ENCODE measurements around the gene KCNQ1.

Gene KCNQ1

DNA sequence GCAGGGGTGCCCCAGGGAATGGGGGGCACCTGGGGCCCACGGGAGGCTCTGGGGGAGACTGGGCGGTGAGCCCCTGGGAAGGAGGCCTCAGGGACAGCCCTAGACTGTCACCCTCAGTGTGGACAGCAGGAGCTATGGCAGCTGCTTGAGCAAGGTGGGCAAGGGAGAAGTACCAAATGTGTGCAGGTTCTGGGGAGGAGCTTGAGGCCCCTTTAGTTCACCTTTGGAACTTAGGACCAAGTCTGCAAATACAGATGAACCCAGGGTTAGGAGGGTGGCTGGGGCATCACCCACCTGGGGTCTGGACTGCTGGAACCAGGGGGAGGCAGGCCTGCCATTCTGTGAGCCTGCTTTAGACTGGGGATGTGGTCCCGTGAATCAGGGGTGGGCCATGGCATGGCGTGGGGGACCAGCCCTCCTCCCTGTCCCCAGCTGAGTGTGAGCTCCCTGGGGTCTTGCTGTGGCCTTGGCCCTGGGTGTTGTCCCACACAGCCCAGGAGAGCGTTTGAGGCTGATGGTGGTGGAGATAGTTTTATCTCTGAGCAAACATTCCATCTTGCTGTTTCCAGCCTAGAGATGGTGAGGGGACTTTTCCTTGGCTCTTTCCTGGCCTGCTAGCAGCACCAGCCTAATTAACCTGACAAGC is 122.3 kb downstream of the KCNQ1 start:
- ATAC-seq (no peak), DNase-seq (no peak)

DNA sequence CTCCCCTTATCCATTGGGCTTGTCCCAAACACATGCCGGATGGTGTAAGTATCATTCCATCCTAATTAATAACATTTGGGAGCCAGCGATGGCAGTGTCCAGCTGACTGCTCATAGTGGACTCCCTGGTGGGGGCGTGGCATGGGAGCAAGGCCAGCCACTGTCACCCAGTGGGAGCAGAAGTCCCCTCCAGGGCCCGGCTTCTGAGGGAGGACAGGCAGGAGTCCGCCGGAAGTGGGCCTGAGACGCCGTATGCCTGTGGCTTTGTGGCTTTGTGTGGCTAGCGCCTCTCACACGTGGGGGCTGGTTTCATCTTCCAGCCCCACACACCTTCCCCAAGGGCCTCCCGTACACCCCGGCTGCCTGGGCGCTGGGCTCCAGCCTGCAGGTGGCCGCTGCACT is 124.5 kb downstream of the KCNQ1 start:
- no peak for DNase-seq
- ATAC-seq: no peak

DNA sequence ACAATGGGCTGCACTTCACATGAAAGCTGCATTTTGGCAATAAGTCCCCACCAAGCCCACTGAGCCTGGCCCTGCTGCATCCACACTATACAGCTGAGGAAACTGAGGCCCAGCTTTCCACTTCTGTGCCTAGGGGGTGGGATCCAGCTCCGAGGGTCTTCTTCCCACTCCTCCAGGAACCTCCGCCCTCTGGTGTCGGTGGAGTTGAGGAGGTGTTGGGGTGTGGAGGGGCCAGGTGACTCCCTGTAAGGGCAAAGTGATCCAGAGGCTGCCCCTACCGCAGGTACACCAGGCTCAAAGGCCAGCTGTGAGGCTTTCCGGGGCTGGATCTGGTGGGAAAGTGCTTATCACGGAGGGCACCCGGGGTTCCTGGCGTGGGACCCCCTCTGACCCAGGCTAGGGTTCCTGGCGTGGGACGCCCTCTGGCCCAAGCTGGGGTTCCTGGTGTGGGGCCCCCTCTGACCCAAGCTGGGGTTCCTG is 125.0 kb downstream of the KCNQ1 start:
- no peak for DNase-seq
- ATAC-seq: no peak

DNA sequence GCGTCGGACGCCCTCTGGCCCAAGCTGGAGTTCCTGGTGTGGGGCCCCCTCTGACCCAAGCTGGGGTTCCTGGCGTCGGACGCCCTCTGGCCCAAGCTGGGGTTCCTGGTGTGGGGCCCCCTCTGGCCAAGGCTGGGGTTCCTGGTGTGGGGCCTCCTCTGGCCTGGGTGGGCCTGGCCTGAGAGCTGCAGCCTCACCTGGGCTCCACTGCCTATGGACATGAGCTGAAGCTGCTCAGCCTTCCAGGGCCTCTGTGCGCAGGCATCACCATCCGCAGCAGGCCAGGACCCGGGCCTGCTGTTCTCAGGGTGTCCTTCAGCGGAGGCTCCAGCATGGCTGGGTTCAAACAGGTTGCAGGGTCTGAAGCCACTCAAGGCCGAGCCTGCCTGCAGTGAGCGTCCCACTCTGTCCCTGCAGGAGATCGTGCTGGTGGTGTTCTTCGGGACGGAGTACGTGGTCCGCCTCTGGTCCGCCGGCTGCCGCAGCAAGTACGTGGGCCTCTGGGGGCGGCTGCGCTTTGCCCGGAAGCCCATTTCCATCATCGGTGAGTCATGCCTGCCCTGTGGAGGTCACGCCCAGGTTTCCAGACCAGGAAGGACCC is 125.5 kb downstream of the KCNQ1 start:
- no peak for ATAC-seq
- no peak for DNase-seq

DNA sequence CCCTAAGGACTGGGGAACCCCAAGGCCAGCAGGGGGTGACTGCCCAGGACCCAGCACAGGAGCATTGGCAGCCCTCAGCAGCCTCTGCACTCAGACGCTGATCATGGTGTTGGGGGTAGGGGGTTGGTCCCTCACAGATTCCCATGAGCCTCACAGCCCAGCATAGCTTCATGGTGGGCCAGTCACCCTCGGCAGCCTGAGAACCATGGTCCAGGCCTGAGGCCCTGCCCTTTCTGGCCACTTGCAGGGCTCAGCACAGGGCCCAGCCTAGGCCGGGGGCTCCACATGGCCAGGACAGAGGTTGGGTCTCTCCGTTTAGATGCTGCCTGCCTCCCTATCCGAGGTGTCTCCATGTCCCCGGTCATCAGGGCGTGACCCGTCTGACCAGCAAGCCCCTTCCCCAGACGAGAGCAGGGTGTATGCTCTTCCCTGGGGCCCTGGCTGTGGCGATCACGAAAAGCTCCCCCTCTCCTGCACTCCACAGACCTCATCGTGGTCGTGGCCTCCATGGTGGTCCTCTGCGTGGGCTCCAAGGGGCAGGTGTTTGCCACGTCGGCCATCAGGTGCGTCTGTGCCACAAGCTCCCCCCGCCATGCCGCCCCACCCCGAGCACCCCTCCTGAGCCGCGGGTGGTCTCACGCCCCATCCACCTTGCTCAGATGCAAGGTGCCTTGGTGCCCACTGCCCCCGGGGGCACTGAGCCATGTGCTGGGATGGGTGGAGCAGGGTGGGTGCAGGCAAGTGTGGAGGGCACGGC is 126.2 kb downstream of the KCNQ1 start:
- ATAC-seq (no peak), DNase-seq (no peak)

DNA sequence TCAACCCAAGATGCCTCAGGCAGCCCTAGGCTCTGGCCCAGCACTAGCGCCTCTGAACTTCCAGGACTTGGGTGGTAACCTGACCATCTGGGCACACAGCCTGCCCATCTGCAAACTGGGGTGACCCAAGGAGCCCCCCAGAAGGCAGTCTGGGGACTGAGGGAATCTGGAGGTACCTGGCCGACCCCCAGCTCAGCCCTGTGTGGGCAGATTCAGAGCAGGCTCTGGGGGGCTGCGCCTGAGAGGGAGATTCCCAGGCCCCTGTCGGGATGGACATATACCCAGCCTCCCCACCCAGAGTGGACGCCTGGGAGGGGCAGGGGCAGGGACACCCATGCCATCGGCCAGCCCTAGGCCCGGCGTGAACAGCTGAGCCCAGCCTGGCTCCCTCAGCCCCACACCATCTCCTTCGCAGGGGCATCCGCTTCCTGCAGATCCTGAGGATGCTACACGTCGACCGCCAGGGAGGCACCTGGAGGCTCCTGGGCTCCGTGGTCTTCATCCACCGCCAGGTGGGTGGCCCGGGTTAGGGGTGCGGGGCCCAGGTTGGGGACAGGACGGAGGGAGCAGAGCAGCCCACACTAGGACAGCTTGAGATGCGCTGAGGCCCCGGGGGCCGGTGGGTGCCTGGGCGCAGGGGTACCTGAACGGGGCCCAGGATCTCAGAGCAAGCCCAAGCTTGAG is 126.9 kb downstream of the KCNQ1 start:
- no peak for DNase-seq

DNA sequence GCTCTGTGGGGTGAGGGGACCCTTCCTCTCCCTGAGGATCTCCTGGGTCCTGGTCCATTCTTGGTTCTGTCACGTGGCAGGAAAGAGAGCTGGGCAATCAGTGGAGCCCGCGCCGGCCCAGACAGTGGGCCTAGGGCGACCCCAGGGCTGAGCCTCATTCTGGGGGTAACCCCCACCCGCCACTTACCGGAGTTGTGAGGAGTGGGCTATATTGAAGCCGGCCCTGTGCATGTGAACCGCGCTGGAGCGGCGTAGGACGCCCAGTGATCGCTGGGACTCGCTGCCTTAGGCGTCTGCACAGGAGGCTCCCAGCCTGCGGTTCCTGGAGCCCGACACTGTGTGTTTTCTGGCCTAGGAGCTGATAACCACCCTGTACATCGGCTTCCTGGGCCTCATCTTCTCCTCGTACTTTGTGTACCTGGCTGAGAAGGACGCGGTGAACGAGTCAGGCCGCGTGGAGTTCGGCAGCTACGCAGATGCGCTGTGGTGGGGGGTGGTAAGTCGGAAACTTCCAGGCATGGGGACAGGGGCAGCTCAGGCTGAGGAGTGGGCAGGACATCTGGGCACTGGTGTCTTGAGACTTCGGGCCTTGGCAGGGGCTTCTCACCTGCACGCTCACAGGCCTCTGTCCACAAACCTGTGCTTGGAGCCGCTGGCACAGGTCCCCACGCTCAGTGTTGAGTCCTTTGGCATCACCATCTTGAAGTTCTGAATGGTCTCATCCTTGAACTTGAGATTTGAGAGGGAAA is 127.9 kb downstream of the KCNQ1 start:
- DNase-seq (no peak), ATAC-seq (no peak)

More for the DNA sequence above, 126.9 kb downstream of the KCNQ1 start:
- ATAC-seq: no peak

DNA sequence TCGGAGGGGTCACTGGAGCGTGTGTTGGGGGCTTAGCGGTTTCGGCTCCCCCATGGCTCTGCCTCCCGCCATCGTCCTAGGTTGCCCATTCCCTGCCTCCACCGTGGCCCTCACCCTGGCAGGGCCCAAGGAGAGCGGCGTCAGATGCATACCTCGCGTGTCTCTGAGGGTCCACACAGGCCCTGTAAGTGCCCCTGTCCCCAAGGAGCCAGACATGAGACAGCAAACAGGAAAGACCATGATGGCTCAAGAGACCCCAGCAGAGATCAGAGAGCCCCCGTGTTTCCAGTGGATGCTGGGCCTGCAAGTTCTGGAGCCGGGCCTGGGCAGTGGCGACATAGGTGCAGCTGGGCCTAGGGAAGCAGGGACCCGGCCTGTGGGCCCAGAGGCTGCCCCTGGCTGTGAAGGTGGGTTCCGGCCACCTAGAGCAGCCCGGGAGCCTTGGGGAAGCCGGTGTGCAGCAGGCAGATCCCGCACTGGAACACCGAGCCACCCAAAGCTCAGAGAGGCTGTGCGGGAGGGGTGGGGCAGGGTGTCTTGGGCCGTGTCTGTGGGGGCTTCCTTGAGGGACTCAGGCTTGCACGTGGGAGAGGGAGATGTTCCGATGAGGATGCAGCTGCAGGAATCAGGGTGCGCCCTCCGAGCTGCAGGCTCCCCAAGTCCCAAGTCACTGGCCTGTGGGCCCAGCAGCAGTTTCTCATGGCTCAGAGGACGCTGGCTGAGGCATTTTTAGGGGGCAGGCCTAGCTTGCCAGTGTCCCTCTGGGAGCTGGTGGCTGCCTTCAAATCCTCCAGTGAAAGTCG is 128.6 kb downstream of the KCNQ1 start:
- no peak for DNase-seq
- ATAC-seq: no peak

DNA sequence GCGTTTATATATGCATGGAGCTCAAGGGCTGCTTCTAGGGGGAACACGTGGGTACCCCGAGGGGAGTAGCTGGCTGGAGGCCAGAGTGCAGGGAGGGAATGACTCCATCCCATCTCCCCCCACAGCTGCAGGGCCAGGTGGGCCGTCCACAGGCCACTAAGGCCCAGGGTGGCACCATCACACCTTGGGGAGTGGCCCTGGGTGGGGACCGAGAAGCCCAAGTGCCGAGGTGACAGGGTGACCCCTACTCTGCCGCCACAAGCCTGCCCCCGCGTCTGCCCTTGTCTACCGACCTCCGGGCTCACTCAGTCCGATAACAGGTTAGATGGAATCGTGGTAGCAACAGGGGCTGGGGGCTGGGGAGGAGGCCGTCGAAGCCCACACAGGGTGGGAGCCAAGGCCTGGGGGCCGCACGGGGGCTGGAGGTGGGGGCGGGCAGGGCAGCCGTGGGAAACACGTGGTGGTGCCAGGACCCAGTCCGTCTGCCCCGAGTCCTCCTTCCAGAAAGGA is 129.3 kb downstream of the KCNQ1 start:
- DNase-seq (no peak), ATAC-seq (no peak)

DNA sequence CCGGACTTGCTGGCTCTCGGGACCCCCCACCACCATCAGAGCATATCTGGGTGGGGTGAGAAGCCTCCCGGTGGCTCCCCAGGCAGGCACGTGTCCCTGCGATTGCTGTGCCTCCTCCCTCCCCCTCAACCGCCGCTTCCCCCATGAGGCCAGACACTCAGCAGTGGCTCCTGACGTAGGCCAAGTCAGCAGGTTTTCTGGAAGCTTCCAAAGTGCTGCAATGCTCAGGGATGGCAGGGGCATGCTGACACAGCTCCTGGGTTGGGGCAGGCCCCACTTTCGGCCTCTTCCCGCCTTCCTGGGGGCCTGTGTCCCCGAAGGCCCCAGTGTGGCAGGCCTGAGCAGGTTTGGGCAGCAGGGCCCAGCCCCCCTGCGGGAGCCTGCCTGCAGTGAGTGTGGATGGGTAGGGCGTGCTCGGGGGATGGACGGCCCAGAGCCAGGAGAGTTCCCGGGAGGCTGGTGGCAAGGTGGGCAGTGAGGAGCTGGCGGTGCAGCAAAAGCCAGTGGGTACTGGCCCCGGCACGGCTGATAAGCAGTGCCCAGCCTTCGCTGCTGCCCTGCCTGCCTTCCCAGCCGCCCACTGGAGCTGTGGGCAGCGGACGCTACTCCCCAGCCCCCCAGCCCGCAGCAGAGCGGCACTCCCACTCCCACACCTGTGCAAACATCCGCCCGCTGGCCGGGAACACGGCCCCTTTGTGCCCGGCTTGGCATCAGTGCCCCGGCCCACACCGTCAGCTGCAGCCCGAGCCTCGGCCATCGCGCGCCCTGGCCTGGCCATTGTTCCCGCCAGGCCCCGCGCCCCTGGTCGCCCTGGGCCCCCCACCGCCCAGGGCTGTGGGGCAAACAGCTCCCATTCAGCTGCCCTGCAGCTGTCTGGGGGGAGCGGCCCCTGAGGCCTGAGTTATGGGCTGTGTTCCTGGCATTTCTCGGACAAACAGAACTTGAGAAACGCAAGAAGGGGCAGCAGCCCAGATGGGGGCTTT is 130.0 kb downstream of the KCNQ1 start:
- DNase-seq (no peak), ATAC-seq (no peak)

DNA sequence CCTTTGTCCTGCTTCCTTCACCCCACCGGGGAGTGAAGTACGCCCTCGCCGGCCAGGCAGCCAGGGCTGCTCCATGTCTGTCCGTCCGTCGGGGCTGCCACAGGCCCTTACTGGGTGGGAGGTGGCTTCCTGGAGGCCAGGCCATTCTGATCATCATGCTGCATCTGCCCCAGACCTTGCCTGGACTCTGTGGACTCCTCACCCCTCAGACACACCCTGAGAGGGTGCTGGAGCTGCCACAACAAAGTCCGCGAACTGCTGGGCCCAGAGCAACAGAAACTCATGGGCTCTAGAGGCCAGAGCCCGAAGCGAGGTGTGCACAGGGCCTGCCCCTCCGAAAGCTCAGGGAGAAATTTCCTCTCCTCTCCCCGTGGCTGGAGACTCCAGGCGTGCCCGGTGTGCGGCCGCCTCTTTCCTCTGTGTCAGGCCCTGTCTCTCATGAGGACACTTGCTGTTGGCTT is 130.8 kb downstream of the KCNQ1 start:
- no peak for ATAC-seq
- no peak for DNase-seq

DNA sequence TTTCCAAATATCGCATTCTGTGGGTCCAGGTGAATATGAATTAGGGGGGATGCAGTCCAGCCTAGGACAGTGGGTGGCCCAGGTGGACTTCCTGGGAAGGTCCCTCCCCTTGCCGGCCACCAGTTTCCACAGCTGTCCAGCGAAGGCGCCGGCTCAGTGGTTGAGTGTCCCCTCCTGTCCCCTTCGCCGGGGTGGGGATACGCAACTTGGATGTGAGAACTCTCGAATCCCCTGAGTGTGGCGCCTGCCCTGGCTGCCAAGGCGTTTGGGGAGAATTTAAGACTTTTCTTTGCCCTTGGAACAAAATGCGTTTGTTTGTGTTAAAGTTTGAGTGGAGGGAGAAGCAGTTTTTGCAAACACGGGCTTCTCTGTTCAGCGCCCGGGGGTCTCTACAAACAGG is 131.3 kb downstream of the KCNQ1 start:
- ATAC-seq (no peak), DNase-seq (no peak)

DNA sequence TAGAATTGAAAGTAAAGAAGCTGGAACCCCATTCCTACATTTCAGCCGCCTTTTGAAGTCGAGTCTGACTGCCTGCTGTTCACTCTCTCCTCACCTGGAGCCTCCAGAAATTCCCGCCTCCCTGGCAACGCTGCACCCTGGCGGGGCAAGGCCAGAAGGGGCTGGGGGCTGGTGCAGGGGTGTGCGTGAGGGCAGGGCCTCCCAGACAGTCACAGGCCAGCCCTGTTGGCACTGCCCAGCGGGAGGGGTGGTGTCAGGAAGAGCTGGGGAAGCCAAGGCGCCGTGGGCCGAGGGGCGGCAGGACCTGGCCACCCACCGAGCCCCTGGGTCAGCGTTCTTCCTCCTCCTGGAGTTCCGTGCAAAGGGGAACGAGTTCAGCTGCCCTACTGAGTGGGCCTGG is 131.7 kb downstream of the KCNQ1 start:
- no peak for DNase-seq
- ATAC-seq: no peak

DNA sequence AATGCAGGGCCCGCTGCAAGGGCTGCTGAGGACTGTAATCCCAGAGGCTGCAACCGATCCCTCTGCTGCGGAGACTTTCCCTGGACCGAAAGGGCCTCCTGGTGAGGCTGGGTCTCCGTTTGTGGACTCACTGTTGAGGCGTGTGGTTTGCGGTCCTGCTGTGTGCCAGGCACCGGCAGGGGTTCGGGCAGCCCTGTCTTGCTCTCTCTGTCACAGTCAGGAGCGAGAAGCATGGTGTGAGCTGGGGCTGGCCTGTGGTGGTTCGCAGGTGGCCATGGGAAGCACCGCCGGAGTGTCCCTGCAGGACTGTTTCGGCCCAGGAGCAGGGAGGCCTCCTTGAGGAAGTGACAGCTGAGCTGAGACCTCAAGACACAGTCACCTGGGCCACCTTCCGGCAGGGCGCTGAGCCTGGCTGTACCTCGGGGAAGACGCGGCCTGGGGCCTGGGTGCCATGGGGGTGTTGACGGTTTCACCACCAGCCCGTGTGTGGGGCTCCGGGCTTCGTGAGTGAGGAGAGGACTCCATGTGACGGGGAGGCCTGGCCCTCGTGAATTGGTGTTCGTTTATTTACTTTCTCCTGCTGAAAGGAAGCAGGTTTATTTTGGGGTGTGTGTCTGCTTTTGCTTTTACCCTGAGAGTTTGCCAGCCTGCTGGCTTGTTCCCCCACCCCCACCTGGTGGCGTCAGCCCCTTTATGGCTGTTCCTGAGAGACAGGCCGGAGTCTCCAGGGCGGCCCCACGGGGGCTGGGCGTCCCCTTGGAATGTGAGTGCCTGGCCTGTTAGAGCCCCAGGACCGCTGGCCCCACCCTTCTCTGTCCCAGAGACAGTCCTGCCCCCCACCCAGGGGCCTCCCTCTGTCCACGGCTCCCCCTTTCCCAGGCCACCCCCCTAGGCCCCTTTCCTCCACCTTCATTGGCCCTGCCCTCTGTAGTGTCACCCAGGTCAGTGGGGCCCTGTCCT is 132.5 kb downstream of the KCNQ1 start:
- DNase-seq (no peak), ATAC-seq (no peak)

DNA sequence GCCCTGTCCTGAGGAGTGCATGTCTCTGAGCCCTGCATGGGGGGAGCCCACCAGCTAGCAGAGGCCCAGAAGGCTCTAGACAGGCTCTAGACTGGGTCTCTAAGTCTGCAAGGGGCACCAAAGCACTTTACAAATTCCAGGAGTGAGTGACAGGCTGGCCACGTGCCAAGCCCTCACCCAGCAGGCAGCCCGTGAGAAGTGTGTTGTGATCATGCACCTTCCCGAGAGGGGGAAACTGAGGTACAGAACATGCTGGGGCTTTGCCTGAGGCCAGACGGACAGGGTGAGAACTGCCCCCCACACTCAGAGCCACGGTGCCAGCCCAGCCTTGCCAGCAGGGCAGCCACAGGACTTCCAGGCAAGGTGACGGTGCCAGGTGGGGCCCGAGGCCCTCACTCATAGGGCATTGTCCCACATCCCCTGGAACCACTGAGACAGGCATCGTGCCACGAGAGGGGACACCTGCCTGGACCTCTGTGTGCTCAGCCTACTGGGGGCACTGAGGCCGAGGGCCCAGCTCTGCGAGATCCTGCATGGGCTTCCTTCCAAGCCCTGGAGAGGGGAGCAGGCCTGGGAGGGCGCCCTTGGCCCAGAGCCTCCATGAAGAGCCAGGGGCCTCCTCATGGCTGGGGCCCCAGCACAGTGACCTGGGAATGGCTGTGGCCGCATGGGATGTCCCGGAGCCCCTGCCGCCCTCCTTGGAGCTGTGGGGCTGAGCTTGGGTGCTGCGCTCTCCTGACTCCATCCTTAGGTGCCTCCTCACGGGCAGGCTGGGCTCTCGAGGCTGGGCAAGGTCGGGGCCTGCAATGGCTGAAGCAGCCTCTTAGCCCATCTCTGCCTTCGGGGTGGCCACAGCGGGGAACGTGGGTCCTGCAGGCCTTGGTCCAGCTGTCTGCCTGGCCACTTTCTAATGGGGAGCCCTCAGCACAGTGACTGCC is 133.5 kb downstream of the KCNQ1 start:
- DNase-seq: no peak
- ATAC-seq: no peak

DNA sequence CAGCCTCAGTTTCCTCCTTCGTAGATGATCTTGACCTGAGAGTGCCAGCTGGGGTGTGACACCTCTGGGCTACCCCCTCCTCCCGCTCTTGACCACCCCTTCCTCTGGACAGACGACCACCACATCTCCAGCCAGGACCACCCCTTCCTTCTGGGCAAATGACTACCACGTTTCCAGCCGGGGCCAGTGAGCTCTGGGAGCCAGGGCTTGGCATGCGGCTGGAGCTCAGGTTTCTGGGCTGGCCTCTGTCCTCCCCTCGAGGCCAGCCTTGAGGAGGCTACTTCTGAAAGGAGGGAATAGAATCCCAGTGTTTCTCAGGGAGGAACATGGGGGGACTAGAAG is 134.1 kb downstream of the KCNQ1 start:
- DNase-seq (no peak), ATAC-seq (no peak)

DNA sequence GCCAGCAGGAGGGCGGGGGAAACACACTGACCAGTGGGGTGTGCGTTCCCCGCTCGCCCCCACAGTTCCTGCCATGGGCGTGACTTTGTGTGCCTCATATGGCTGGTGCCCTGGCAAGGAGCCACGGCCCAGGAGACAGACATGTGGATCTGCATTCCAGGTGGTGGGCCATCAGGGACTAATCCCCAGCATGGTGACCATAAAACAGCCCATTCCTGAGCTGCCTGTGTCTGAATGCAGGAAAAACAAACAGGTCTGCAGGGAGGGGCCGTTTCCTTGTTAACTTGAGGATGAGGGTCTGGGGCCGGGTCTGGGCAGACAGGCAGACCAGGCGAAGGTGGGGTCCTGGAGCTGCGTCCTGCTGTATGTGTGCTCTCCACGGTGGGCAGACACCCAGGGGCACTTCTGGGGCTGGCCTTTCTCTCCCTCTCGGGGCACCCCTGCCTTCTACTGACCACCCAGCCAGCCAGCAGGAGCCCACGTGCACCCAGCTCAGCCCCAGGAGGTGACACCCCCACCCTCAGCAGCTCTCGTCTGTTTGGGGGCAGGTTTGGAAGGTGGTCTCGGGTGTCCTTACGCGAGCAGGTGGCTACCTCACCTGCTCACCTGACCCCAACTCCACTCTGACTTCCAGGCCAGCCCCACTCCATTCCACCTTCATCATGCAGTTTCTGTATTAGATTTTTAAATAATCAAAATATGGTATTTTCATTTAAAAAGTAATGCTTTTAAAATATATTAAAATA is 134.7 kb downstream of the KCNQ1 start:
- ATAC-seq (no peak), DNase-seq (no peak)

Measured in stimulated activated naive CD8-positive, alpha-beta T cell treated with anti-CD3 and anti-CD28 coated beads, Interleukin-15, Interleukin-2, amounts not matched to agents 100 U/mL and 50 U/mL, for 24 hours (primary cell).